Adrenal gland (tissue), 5 donors: Measurements from ENCODE around the gene PHLDB3.

Experiments
- POLR2A ChIP-seq, 2 donors: fragments of 450-650 bp; IDR thresholded peaks; one replicate each; pipeline ENCODE4 v1.6.1; 2017; ENCODE audit warnings: antibody characterized with exemption in 2 of 2, mild to moderate bottlenecking in 2 of 2, moderate library complexity in 1 of 2
- TF ChIP-seq, protein P1 (sequence below), 6 experiments: fragments of 450-650 bp in 4 of 6; fragments of 200-600 bp in 2 of 6; sonication (generic) in 1 of 6; IDR thresholded peaks; 1 replicate in 5 of 6; 2 replicates in 1 of 6; pipeline versions ENCODE4 v1.5.1 to v1.8.0; 2016 to 2021; ENCODE audit warnings: antibody characterized with exemption in 6 of 6, mild to moderate bottlenecking in 2 of 6, moderate library complexity in 1 of 6
- donor health status: DM: no; HTN: no; CAD: no.

DNA sequence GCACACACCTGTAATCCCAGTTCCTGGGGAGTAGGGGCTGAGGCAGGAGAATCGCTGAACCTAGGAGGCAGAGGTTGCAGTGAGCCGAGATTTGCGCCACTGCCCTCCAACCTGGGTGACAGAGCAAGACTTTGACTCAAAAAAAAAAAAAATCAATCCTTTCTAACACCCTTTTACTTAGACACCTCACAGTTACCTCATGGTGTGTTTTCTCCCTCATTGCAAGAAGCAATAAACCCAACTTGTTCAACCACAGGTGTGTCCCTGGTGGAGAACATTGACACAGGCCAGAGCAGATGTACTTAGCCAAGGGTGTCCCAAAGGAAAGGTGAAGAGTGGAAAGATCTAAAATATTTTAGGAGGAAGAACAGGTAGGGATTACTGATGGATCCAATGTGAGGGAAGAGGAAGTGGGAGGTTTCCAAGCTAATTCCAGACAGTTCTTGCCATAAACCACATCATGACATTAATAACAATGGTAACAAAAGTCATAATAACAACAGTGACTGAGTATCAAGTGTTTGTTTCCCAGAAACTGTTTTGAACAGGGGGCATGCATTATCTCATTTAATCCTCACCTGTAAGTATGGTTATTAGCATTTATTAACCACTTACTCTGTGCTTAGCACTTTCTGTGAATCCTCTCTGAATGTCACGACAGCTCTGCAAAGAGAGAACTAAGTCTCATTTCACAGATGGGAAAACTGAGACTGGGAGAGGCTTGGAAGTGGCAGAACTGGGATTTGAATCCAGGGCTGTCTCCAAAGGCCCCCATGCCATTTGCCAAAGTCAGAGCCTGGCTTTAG, 36.0 kb downstream of the PHLDB3 start:
- TF ChIP-seq, protein P1, sequence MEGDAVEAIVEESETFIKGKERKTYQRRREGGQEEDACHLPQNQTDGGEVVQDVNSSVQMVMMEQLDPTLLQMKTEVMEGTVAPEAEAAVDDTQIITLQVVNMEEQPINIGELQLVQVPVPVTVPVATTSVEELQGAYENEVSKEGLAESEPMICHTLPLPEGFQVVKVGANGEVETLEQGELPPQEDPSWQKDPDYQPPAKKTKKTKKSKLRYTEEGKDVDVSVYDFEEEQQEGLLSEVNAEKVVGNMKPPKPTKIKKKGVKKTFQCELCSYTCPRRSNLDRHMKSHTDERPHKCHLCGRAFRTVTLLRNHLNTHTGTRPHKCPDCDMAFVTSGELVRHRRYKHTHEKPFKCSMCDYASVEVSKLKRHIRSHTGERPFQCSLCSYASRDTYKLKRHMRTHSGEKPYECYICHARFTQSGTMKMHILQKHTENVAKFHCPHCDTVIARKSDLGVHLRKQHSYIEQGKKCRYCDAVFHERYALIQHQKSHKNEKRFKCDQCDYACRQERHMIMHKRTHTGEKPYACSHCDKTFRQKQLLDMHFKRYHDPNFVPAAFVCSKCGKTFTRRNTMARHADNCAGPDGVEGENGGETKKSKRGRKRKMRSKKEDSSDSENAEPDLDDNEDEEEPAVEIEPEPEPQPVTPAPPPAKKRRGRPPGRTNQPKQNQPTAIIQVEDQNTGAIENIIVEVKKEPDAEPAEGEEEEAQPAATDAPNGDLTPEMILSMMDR (IDR thresholded peaks at IDR 0.05), result no peak
- TF ChIP-seq POLR2A (IDR thresholded peaks at IDR 0.05), result no peak
